ENCODE data around the gene SEMA3B. TPM values are rescaled to one million over a fixed set of nuclear protein-coding genes. Genes with fewer than 3 reads are reported as not detected.

Gene SEMA3B
- total RNA-seq, 1 experiment from 2014 or later = 7.3 TPM

- H3K4me1 Mint-ChIP-seq = peaks cover 54% of the 10 kb centered on the region
- DNase-seq (ENCODE audit: low spot score) = no peak
- no peaks in the 10 kb centered on the region for H3K9me3 Mint-ChIP-seq
- no peak for ATAC-seq
- no peak overlapping the region for H3K27ac Mint-ChIP-seq
- ChIA-PET CTCF (interaction anchor here (0.5 to 12.5 kb wide), 10 partner anchors 12 to 103 kb away, joined by 3 to 145 read pairs (median 4); partner anchors contain the start of genes GNAT1 and HYAL2), POLR2A (interaction anchor here (1.3 kb wide), 1 partner anchor 22 kb away, joined by 4 read pairs; no protein-coding TSS in a partner anchor)
- TF ChIP-seq ZNF512 (CRISPR knock-in tag; IDR thresholded peaks at IDR 0.05; ENCODE audit: borderline replicate concordance) = no peak
- TF ChIP-seq GABPB1 (CRISPR knock-in tag; IDR thresholded peaks at IDR 0.05) = no peak
- TF ChIP-seq, protein P1, sequence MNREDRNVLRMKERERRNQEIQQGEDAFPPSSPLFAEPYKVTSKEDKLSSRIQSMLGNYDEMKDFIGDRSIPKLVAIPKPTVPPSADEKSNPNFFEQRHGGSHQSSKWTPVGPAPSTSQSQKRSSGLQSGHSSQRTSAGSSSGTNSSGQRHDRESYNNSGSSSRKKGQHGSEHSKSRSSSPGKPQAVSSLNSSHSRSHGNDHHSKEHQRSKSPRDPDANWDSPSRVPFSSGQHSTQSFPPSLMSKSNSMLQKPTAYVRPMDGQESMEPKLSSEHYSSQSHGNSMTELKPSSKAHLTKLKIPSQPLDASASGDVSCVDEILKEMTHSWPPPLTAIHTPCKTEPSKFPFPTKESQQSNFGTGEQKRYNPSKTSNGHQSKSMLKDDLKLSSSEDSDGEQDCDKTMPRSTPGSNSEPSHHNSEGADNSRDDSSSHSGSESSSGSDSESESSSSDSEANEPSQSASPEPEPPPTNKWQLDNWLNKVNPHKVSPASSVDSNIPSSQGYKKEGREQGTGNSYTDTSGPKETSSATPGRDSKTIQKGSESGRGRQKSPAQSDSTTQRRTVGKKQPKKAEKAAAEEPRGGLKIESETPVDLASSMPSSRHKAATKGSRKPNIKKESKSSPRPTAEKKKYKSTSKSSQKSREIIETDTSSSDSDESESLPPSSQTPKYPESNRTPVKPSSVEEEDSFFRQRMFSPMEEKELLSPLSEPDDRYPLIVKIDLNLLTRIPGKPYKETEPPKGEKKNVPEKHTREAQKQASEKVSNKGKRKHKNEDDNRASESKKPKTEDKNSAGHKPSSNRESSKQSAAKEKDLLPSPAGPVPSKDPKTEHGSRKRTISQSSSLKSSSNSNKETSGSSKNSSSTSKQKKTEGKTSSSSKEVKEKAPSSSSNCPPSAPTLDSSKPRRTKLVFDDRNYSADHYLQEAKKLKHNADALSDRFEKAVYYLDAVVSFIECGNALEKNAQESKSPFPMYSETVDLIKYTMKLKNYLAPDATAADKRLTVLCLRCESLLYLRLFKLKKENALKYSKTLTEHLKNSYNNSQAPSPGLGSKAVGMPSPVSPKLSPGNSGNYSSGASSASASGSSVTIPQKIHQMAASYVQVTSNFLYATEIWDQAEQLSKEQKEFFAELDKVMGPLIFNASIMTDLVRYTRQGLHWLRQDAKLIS (CRISPR knock-in tag; IDR thresholded peaks at IDR 0.05; ENCODE audit: borderline replicate concordance) = no peak
- TF ChIP-seq, protein P2, sequence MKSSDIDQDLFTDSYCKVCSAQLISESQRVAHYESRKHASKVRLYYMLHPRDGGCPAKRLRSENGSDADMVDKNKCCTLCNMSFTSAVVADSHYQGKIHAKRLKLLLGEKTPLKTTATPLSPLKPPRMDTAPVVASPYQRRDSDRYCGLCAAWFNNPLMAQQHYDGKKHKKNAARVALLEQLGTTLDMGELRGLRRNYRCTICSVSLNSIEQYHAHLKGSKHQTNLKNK (CRISPR knock-in tag; IDR thresholded peaks at IDR 0.05) = no peak
- no peak for TF ChIP-seq MLX (CRISPR knock-in tag; IDR thresholded peaks at IDR 0.05)
- no peak for TF ChIP-seq SP1 (CRISPR knock-in tag; conservative IDR thresholded peaks at IDR 0.05)
- TF ChIP-seq NR3C1 (CRISPR knock-in tag; conservative IDR thresholded peaks at IDR 0.05; ENCODE audit: low read depth) = no peak
- TF ChIP-seq ZNF219 (CRISPR knock-in tag; IDR thresholded peaks at IDR 0.05; ENCODE audit: borderline replicate concordance) = no peak
- TF ChIP-seq TP53 (CRISPR knock-in tag; IDR thresholded peaks at IDR 0.05) = no peak
- TF ChIP-seq ZSCAN18 (CRISPR knock-in tag; IDR thresholded peaks at IDR 0.05) = no peak
- TF ChIP-seq ZNF423 (CRISPR knock-in tag; IDR thresholded peaks at IDR 0.05) = no peak
- no peak overlapping the region for H3K4me3 Mint-ChIP-seq
- H3K36me3 Mint-ChIP-seq = no peaks in the 10 kb centered on the region
- peaks cover 5% of the 10 kb centered on the region for H3K27me3 Mint-ChIP-seq (ENCODE audit: low read depth)
Measured at GRCh38 chr3:50268276-50268675, 671 bp upstream of the SEMA3B start.

DNA sequence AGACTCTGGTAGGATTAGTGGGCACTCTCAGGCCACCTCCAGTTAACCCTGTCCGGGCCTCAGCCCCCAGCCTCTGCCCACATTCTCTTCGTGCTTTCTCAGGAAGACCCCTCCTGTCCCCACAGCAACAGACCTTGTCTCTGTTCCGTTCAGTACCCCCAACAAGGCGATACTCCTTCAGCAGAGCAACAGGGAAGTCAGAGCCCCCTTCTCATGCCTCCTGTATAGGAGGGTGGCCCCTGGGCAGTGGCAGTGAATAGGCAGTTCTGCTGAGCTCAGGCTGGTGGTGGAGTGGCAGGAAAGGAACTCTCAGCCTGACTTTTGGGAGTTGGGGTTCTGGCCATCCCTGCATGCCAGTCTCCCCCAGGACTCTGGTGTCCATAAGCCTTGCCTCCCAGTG lies 513 bp downstream of the SEMA3B start:
- DNase-seq (ENCODE audit: low spot score) (no peak), ATAC-seq (no peak)
- no peaks in the 10 kb centered on the region for H3K9me3 Mint-ChIP-seq
- CTCF ChIA-PET = interaction anchor here (0.6 to 12.5 kb wide), 6 partner anchors 10 to 76 kb away, joined by 3 to 145 read pairs (median 6); partner anchors contain the start of gene GNAT1
- H3K4me1 Mint-ChIP-seq = peaks cover 50% of the 10 kb centered on the region
- H3K27me3 Mint-ChIP-seq (ENCODE audit: low read depth) = peaks cover 17% of the 10 kb centered on the region
- no peaks in the 10 kb centered on the region for H3K36me3 Mint-ChIP-seq
- POLR2A ChIA-PET = interaction anchor here (1.0 to 1.5 kb wide), 3 partner anchors 10 to 75 kb away, joined by 4 to 5 read pairs (median 4); no protein-coding TSS in a partner anchor
- H3K4me3 Mint-ChIP-seq = no peak overlapping the region
- no peak overlapping the region for H3K27ac Mint-ChIP-seq
- TF ChIP-seq GRHL2 (CRISPR knock-in tag; IDR thresholded peaks at IDR 0.05; ENCODE audit: insufficient replicate concordance, severe bottlenecking) (no peak), ZNF281 (CRISPR knock-in tag; IDR thresholded peaks at IDR 0.05) (no peak)
- TF ChIP-seq, protein P3, sequence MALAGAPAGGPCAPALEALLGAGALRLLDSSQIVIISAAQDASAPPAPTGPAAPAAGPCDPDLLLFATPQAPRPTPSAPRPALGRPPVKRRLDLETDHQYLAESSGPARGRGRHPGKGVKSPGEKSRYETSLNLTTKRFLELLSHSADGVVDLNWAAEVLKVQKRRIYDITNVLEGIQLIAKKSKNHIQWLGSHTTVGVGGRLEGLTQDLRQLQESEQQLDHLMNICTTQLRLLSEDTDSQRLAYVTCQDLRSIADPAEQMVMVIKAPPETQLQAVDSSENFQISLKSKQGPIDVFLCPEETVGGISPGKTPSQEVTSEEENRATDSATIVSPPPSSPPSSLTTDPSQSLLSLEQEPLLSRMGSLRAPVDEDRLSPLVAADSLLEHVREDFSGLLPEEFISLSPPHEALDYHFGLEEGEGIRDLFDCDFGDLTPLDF (CRISPR knock-in tag; IDR thresholded peaks at IDR 0.05) = no peak
- TF ChIP-seq, protein P1 (CRISPR knock-in tag; IDR thresholded peaks at IDR 0.05; ENCODE audit: borderline replicate concordance) = no peak
- TF ChIP-seq, protein P4, sequence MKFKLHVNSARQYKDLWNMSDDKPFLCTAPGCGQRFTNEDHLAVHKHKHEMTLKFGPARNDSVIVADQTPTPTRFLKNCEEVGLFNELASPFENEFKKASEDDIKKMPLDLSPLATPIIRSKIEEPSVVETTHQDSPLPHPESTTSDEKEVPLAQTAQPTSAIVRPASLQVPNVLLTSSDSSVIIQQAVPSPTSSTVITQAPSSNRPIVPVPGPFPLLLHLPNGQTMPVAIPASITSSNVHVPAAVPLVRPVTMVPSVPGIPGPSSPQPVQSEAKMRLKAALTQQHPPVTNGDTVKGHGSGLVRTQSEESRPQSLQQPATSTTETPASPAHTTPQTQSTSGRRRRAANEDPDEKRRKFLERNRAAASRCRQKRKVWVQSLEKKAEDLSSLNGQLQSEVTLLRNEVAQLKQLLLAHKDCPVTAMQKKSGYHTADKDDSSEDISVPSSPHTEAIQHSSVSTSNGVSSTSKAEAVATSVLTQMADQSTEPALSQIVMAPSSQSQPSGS (CRISPR knock-in tag; IDR thresholded peaks at IDR 0.05; ENCODE audit: borderline replicate concordance, low read depth) = no peak
